ENCODE results near the gene CDKN2AIP.
"Not testable (repeated sequence)": the region's sequence is repeated elsewhere in the genome, so short reads cannot be mapped to it uniquely, and the experiment has no call there.

The CDKN2AIP gene

GRCh38 chr4:183413234-183414200 is 30.9 kb upstream of the CDKN2AIP start:
- DNase-seq (ENCODE audit: low read depth): no peak

- DNase-seq (ENCODE audit: low read depth): no peak
Measured at GRCh38 chr4:183416879-183417755, 27.3 kb upstream of the CDKN2AIP start.

GRCh38 chr4:183422962-183423631 is 21.3 kb upstream of the CDKN2AIP start:
- no peak for DNase-seq (ENCODE audit: low read depth)

- DNase-seq (ENCODE audit: low read depth): no peak
Measured at GRCh38 chr4:183424109-183424744, 20.2 kb upstream of the CDKN2AIP start.

- no peak for DNase-seq (ENCODE audit: low read depth)
Measured at GRCh38 chr4:183426507-183426906, 17.9 kb upstream of the CDKN2AIP start.

GRCh38 chr4:183429489-183429888 is 14.9 kb upstream of the CDKN2AIP start:
- DNase-seq (ENCODE audit: low read depth): no peak

- DNase-seq (ENCODE audit: low read depth): no peak
Measured at GRCh38 chr4:183430317-183430993, 14.0 kb upstream of the CDKN2AIP start.

- DNase-seq (ENCODE audit: low read depth): no peak
Measured at GRCh38 chr4:183430994-183431347, 13.5 kb upstream of the CDKN2AIP start.

- no peak for DNase-seq (ENCODE audit: low read depth)
Measured at GRCh38 chr4:183431614-183432013, 12.8 kb upstream of the CDKN2AIP start.

GRCh38 chr4:183433183-183433582 is 11.3 kb upstream of the CDKN2AIP start:
- not testable (repeated sequence) for DNase-seq (ENCODE audit: low read depth)

- no peak for DNase-seq (ENCODE audit: low read depth)
Measured at GRCh38 chr4:183434264-183434663, 10.2 kb upstream of the CDKN2AIP start.

GRCh38 chr4:183434666-183435190 is 9.7 kb upstream of the CDKN2AIP start:
- no peak for DNase-seq (ENCODE audit: low read depth)

GRCh38 chr4:183435803-183436202 is 8.6 kb upstream of the CDKN2AIP start:
- no peak for DNase-seq (ENCODE audit: low read depth)

GRCh38 chr4:183436417-183436816 is 8.0 kb upstream of the CDKN2AIP start:
- no peak for DNase-seq (ENCODE audit: low read depth)

- DNase-seq (ENCODE audit: low read depth): no peak
Measured at GRCh38 chr4:183437452-183437851, 7.0 kb upstream of the CDKN2AIP start.

- DNase-seq (ENCODE audit: low read depth): no peak
Measured at GRCh38 chr4:183438458-183439113, 5.8 kb upstream of the CDKN2AIP start.

- DNase-seq (ENCODE audit: low read depth): no peak
Measured at GRCh38 chr4:183441276-183441675, 3.2 kb upstream of the CDKN2AIP start.

- DNase-seq (ENCODE audit: low read depth): peak; percentile 15
Measured at GRCh38 chr4:183443655-183444213, 702 bp upstream of the CDKN2AIP start.

GRCh38 chr4:183445097-183445428 is 627 bp downstream of the CDKN2AIP start:
- no peak for DNase-seq (ENCODE audit: low read depth)

- DNase-seq (ENCODE audit: low read depth): no peak
Measured at GRCh38 chr4:183447646-183448045, 3.2 kb downstream of the CDKN2AIP start.

Data from GM04503 (cell line).